ENCODE measurements around the gene FZD1. TPM values are rescaled to one million over a fixed set of nuclear protein-coding genes. Genes with fewer than 3 reads are reported as not detected.
"Not testable (repeated sequence)": the region's sequence is repeated elsewhere in the genome, so short reads cannot be mapped to it uniquely, and the experiment has no call there.

Gene FZD1
- total and polyA plus RNA-seq, 8 donors: 2.0 to 10.5 (median 5.1) TPM

DNA sequence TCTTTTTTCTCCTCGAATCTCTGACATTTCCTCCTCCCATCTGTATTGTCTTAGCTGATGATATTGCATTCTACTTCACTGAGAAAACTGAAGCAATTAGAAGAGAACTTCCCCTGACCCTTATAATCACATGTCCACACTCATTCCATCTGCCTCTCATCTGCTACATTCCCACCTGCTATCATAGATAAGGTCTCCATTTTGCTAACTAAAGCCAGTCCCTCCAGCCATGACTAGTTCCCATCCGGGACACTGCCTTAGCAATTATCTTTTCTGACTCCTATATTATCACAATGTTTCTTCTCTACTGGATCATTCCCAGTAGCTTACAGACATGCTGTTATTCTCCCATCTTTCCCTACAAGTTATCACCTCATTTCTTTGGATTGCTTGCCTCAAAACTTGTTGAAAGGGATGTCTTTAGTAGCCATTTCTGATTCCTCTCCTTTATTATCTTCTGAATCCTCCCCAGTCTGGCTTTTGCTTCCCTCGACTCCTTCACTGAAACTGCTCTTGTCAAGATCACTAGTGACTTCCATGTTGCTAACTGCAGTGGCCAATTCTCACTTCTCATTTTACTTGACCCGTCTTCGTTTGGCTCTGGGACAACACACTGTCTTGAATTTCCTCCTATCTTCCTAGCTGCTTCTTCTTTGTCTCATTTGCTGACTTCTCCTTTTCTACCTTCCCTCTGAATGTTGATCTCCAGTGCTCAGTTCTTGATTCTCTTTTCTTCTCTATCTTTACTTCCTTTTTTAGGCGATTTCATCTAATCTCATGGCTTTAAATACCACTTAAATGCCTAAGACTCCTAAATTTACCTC is 35.9 kb downstream of the FZD1 start:
- Histone ChIP-seq H3K36me3 (no peaks in the 10 kb centered on the region), H3K9me3 (no peaks in the 10 kb centered on the region), H3K4me3 (no peak overlapping the region), H3K4me1 (no peaks in the 10 kb centered on the region), H3K27me3 (no peaks in the 10 kb centered on the region), H3K27ac (no peak overlapping the region)
- peak in 2 of 4 donors; percentile 61 to 70 for ATAC-seq
- FAIRE-seq: no peak
- 68 to 77% methylated on average over 6 of the region's 6 CpGs for WGBS, 2 donors
- DNase-seq: no peak
- TF ChIP-seq, protein P1, sequence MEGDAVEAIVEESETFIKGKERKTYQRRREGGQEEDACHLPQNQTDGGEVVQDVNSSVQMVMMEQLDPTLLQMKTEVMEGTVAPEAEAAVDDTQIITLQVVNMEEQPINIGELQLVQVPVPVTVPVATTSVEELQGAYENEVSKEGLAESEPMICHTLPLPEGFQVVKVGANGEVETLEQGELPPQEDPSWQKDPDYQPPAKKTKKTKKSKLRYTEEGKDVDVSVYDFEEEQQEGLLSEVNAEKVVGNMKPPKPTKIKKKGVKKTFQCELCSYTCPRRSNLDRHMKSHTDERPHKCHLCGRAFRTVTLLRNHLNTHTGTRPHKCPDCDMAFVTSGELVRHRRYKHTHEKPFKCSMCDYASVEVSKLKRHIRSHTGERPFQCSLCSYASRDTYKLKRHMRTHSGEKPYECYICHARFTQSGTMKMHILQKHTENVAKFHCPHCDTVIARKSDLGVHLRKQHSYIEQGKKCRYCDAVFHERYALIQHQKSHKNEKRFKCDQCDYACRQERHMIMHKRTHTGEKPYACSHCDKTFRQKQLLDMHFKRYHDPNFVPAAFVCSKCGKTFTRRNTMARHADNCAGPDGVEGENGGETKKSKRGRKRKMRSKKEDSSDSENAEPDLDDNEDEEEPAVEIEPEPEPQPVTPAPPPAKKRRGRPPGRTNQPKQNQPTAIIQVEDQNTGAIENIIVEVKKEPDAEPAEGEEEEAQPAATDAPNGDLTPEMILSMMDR (IDR thresholded peaks at IDR 0.05): no peak
- intact Hi-C loops (cut with DNase I): no loop called here

DNA sequence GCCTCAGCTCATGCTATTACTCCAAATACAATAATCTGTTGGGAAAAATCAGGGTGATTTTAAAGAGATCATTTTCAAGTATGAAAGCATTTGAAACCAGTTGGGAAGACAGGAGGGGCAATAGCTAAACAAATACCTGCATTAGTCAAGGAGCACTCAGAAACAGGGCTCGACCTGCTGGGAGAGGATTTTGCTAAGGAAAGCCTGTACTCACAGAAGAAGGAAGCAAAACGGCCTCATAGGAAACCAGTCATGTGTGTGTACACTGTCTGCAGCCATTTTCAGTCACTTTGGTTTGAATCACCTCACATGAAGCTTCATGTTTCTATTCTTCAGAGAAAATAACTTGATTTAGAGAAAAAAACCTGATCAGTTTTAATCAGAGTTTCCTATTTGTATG is 38.6 kb downstream of the FZD1 start:
- FAIRE-seq: no peak

DNA sequence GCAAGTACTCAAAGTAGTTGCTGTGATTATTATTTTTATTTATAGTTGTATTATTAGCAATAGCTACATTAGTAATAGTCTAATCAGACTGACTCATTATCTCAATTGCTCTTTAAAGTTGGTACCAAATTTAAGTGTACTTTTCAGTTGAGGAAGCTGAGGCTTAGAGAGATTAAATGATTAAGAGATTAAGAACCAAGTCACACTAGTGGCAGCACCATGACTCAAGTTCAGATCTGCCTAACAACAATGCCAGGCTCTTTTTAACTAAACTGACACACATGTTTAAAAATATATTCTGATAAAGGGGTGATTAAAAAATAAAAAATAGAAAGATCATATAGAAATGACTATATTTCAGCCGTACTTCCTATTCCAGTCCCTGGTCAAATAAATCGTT is 42.0 kb downstream of the FZD1 start:
- H3K27ac ChIP-seq: no peak overlapping the region
- intact Hi-C loops (cut with DNase I): no loop called here
- no peak for FAIRE-seq
- no peaks in the 10 kb centered on the region for H3K4me1 ChIP-seq
- H3K9me3 ChIP-seq: no peaks in the 10 kb centered on the region
- no peaks in the 10 kb centered on the region for H3K36me3 ChIP-seq
- 58 to 86% methylated on average over 2 of the region's 2 CpGs for WGBS, 2 donors
- no peaks in the 10 kb centered on the region for H3K27me3 ChIP-seq
- TF ChIP-seq, protein P1 (IDR thresholded peaks at IDR 0.05): no peak
- no peak overlapping the region for H3K4me3 ChIP-seq
- ATAC-seq: no peak
- no peak for DNase-seq

More for the DNA sequence above, 38.6 kb downstream of the FZD1 start:
- WGBS, 2 donors: 33 to 38% methylated on average over 2 of the region's 2 CpGs
- Histone ChIP-seq H3K4me3 (no peak overlapping the region), H3K27ac (no peak overlapping the region), H3K4me1 (no peaks in the 10 kb centered on the region), H3K36me3 (no peaks in the 10 kb centered on the region), H3K27me3 (no peaks in the 10 kb centered on the region), H3K9me3 (no peaks in the 10 kb centered on the region)
- TF ChIP-seq, protein P1 (IDR thresholded peaks at IDR 0.05): no peak
- intact Hi-C loops (cut with DNase I): no loop called here
- no peak for ATAC-seq
- no peak for DNase-seq

- no peaks in the 10 kb centered on the region for H3K9me3 ChIP-seq
- WGBS, 2 donors: 78 to 84% methylated on average over 3 of the region's 3 CpGs
- H3K4me3 ChIP-seq: no peak overlapping the region
- TF ChIP-seq, protein P1 (IDR thresholded peaks at IDR 0.05): no peak
- H3K36me3 ChIP-seq: no peaks in the 10 kb centered on the region
- ATAC-seq (no peak), DNase-seq (no peak), FAIRE-seq (no peak)
- H3K4me1 ChIP-seq: no peaks in the 10 kb centered on the region
- no peak overlapping the region for H3K27ac ChIP-seq
- intact Hi-C loops (cut with DNase I): no loop called here
- H3K27me3 ChIP-seq: no peaks in the 10 kb centered on the region
These were observed 43.2 kb downstream of the FZD1 start for GRCh38 chr7:91307467-91307866.

DNA sequence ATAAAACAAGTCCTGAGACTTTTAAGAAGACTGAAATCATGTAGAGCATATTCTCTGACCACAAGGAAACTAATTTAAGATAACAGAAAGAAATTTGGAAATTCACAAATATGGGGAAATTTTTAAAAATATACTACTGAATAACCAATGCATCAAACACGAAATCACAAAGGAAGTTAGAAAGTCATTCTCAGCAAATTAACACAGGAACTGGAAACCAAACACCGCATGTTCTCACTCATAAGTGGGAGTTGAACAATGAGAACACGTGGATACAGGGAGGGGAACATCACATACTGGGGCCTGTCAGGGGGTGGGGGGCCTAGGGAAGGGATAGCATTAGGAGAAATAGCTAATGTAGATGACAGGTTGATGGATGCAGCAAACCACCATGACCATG is 44.0 kb downstream of the FZD1 start:
- DNase-seq; H3K4me1 ChIP-seq; H3K27me3 ChIP-seq; H3K4me3 ChIP-seq; FAIRE-seq; ATAC-seq; H3K36me3 ChIP-seq; H3K27ac ChIP-seq; intact Hi-C loops (cut with DNase I); H3K9me3 ChIP-seq: not testable (repeated sequence)
- 64 to 72% methylated on average over 3 of the region's 3 CpGs for WGBS, 2 donors
